Erythroblast (primary cell): ENCODE results near the gene TNS1.

Source experiments
- DNase-seq, 2 experiments: peaks; one replicate each; lab custom pipeline; 2025; lab: John Stamatoyannopoulos, UW
- GATA1 ChIP-seq: IDR thresholded peaks from 2 replicates; pipeline ENCODE4 v1.6.1; 2011; ENCODE audit warnings: low read depth, mild to moderate bottlenecking, control low read depth, low read length, moderate library complexity
- POLR2A ChIP-seq: IDR thresholded peaks from 2 replicates; pipeline ENCODE4 v1.6.1; 2011; ENCODE audit warnings: mild to moderate bottlenecking, low read length

TNS1 gene

DNA sequence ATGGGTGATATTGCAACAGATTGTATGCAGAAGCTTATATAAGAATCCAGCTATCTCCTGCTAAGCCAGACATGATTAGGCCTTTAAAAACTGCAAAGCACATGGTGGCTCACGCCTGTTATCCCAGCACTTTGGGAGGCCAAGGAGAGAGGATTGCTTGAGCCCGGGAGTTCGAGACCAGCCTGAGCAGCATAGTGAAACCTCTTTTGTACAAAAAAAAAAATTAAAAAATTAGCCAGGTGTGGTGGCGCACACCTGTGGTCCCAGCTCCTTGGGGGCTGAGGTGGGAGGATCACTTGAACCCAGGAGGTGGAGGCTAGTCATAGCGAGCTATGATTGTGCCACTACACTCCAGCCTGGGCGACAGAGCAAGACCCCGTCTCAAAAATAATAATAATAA lies 204.6 kb downstream of the TNS1 start:
- DNase-seq = no peak
- TF ChIP-seq GATA1 = no peak
- TF ChIP-seq POLR2A = no peak

DNA sequence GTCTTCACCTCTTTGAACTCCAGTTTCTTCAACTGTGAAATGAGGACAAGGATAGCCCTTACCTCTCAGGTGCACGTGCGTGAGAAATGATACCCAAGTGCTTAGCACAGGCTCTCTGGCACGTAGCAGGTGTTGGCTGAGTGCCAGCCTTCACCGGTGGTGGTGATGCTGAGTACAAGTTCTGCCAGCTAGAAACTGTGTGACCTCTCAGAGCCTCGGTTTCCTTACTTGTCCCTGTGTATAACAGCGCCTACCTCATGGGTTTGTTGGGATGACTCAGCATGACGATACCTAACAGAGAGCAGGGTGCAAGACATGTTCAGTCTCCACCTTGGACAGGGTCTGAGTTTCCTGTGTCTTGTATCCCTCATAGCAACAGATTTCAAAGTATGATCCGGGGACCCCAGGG lies 205.1 kb downstream of the TNS1 start:
- TF ChIP-seq GATA1 (no peak), POLR2A (no peak)
- DNase-seq = peak; percentile 36 to 64

DNA sequence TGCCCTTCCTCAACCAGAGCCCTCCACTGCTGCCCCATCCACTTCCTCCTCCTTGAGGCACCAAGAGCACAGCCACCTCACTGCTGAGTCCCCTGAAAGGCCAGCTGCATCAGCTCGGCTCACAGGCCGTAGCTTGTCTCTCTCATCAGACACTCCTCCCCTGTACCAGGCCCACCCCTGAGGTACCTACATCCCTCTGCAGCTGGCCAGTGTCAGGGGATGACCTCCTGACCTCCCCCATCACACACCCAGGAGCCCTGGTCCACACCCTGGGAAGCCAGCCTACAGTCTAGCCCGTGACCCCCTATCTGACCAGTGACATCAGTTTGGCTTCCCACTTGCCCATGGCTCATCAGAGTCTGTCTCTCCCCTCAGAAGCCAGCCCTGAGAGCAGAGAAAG lies 205.6 kb downstream of the TNS1 start:
- TF ChIP-seq GATA1 (no peak), POLR2A (no peak)
- no peak for DNase-seq

- no peak for DNase-seq
- TF ChIP-seq POLR2A = no peak
- no peak for TF ChIP-seq GATA1
Observed at GRCh38 chr2:217795706-217796465, 206.9 kb downstream of the TNS1 start.

DNA sequence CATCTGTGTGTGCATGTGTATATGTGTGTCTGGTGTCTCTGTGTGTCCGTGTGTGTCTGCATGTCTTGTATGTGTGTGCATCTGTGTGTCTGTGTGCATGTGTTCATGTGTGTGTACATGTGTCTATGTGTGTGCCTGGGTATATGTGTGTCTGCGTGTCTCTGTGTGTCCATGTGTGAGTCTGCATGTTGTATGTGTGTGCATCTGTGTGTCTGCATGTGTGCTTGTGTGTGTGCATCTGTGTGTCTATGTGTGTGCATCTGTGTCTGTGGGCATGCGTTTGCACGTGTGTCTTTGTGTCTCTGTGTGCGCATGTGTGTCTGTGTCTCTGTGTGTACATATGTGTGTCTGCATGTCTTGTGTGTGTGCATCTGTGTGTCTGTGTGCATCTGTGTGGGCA lies 207.7 kb downstream of the TNS1 start:
- TF ChIP-seq GATA1 (no peak), POLR2A (no peak)
- DNase-seq = no peak

GRCh38 chr2:217794133-217794986 lies 208.4 kb downstream of the TNS1 start:
- TF ChIP-seq POLR2A (no peak), GATA1 (no peak)
- DNase-seq = no peak

- no peak for DNase-seq
- TF ChIP-seq GATA1 (no peak), POLR2A (no peak)
Observed at GRCh38 chr2:217793566-217794132, 209.1 kb downstream of the TNS1 start.

- DNase-seq = peak; percentile 15 to 25
- TF ChIP-seq GATA1 = no peak
- TF ChIP-seq POLR2A = no peak
Observed at GRCh38 chr2:217792626-217793527, 209.9 kb downstream of the TNS1 start.

DNA sequence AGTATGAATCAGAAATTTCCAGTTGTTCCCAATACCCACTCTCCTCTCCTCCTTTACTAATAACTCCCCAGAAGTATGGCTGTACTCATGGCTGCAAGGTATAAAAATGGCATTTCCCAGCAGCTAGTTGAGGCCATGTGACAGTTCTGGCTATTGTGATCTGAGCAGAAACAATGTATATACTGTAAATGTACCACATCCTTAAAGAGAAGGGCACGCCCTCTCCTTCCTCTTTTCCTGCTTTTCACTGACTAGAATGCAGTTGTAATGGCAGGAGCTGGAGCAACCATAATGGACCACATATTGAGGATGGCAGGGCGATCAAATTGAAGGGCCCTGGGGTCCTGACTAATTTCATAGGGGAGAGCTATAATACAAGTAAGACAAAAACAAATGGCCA lies 211.2 kb downstream of the TNS1 start:
- no peak for TF ChIP-seq POLR2A
- no peak for TF ChIP-seq GATA1
- no peak for DNase-seq

GRCh38 chr2:217790681-217791392 lies 212.0 kb downstream of the TNS1 start:
- peak in 1 of 2 experiments; percentile 42 for DNase-seq
- no peak for TF ChIP-seq POLR2A
- TF ChIP-seq GATA1 = no peak

DNA sequence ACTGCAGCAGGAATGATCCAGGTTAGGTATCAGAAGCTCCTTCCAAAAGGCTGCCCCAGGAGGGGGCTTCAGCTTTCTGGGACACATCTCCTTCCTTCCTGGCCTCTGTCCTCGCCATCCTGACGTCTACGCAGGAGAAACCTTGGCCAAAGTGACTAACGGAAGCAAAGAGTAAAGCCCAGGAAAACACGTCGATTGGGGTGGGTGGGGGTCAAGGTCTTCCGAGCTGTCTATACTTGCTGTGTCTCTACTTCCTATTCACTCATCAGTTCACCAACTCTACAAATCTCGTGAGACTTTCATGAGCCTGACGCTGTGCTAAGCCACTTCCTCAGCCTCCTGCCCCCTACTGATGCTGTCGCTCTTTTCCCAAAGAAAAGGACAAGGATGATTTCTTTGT lies 212.6 kb downstream of the TNS1 start:
- no peak for TF ChIP-seq POLR2A
- no peak for TF ChIP-seq GATA1
- peak; percentile 20 to 32 for DNase-seq

DNA sequence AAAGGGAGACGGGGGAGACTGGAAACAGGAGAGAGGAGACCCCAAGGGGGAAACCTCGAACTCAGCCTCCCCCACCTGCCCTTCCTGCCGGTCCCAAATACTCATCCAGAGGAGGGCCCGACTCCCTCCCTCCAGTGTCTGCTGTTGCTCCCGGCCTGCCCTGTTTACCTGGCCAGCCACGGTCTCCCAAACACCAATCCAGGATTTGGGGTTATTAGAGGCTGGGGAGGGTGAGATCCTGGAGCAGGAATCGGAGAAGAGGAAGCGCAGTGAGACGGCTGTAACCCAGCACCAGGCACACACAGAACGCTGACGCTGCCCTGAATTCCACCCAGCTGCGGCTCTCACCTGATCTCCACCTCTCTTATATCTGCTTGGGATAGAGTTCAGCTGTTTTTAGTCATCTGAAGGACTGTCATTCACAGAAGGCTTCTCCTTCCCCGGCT lies 213.0 kb downstream of the TNS1 start:
- TF ChIP-seq POLR2A = no peak
- no peak for TF ChIP-seq GATA1
- no peak for DNase-seq

DNA sequence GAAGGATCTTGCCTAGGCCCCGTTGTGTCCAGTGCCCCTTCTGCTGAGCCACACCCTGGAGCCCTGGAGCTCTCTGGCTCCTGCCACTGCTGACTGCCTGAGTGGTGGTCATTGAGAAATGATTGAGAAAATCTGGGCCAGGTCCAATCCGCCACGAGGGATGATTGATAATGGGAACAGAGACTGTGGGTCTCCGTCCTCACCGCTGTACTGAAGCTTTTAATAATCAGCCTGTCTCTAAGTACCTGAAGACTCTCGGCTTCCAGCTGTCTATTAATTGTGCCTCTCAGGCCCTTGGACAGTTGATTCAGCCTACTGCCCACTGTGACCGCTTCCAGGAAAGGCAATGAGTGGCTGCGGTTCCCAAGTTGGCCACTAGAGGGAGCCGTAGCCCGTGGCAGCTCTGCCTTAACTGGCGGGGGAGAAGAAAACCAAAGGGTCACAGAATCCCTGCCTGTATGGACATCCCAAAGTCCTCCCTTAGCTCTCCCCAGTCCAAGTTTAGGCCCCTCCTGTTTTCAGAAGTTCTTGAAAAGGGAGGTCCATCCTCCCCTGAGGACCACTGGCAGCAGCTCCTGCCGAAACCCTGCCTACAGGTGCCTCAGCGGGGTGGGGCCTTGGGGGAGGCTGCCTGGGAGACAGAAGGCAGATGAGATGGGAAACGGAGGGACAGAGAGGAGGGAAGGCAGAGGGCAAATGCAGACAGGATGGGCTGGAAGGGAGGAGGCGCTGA lies 213.6 kb downstream of the TNS1 start:
- DNase-seq = peak; percentile 67 to 86
- TF ChIP-seq GATA1 = no peak
